Activated CD8-positive, alpha-beta memory T cell treated with anti-CD3 and anti-CD28 coated beads, Interleukin-2, amount 50 U/mL, for 48 hours (primary cell): ENCODE measurements around the gene TP53TG5.
A peak's percentile ranks its signal among the peaks of the same experiment; 100 is the strongest.
"Not testable (repeated sequence)": the region's sequence is repeated elsewhere in the genome, so short reads cannot be mapped to it uniquely, and the experiment has no call there.

Source experiments
- DNase-seq: peaks from one replicate; pipeline ENCODE4 v3.0.0-alpha.2; 2020

Gene TP53TG5

GRCh38 chr20:45365444-45365970 lies 12.6 kb downstream of the TP53TG5 start:
- DNase-seq = no peak

GRCh38 chr20:45363611-45364492 lies 14.3 kb downstream of the TP53TG5 start:
- DNase-seq = no peak

GRCh38 chr20:45362804-45363610 lies 15.1 kb downstream of the TP53TG5 start, which contains the start of gene SYS1:
Gene SYS1, plus strand, starts transcription at chr20:45363156. Its CDS starts 376 bp downstream, at chr20:45363532.
- peak; percentile 97 for DNase-seq

GRCh38 chr20:45361793-45362192 lies 16.3 kb downstream of the TP53TG5 start:
- DNase-seq = no peak

GRCh38 chr20:45359406-45360148 lies 18.5 kb downstream of the TP53TG5 start:
- no peak for DNase-seq

- DNase-seq = no peak
These were observed 19.1 kb downstream of the TP53TG5 start for GRCh38 chr20:45359069-45359405.

- DNase-seq = no peak
These were observed 19.6 kb downstream of the TP53TG5 start for GRCh38 chr20:45358282-45359068.

- DNase-seq = no peak
These were observed 22.7 kb downstream of the TP53TG5 start for GRCh38 chr20:45355209-45356084.

- no peak for DNase-seq
These were observed 23.5 kb downstream of the TP53TG5 start for GRCh38 chr20:45354423-45355208.

- no peak for DNase-seq
These were observed 24.4 kb downstream of the TP53TG5 start for GRCh38 chr20:45353746-45354145.

GRCh38 chr20:45352729-45353128 lies 25.4 kb downstream of the TP53TG5 start:
- no peak for DNase-seq

GRCh38 chr20:45350795-45351194 lies 27.3 kb downstream of the TP53TG5 start:
- DNase-seq = not testable (repeated sequence)

GRCh38 chr20:45350217-45350616 lies 27.9 kb downstream of the TP53TG5 start:
- DNase-seq = no peak

GRCh38 chr20:45347936-45348778 lies 30.0 kb downstream of the TP53TG5 start, which contains the start of gene SDC4:
Gene SDC4, minus strand, starts transcription at chr20:45348424. Its CDS starts 40 bp downstream, at chr20:45348384.
- peak; percentile 88 for DNase-seq

- DNase-seq = no peak
These were observed 30.7 kb downstream of the TP53TG5 start for GRCh38 chr20:45347297-45347935.

GRCh38 chr20:45346851-45347250 lies 31.3 kb downstream of the TP53TG5 start:
- no peak for DNase-seq

GRCh38 chr20:45346291-45346718 lies 31.8 kb downstream of the TP53TG5 start:
- DNase-seq = no peak
